Ectodermal cell (in vitro differentiated cells): ENCODE data around the gene SETD1A.

ENCODE experiments used
- H3K27ac ChIP-seq: 2 replicates; pipeline ENCODE4 v1.7.0; 2013; ENCODE audit warnings: mild to moderate bottlenecking, low read depth, low read length; ENCODE audit not compliant: insufficient read depth, poor library complexity, severe bottlenecking
- H3K27me3 ChIP-seq: 2 replicates; pipeline ENCODE4 v1.7.0; 2013; ENCODE audit warnings: mild to moderate bottlenecking, low read length; ENCODE audit not compliant: insufficient read depth, control insufficient read depth, poor library complexity, severe bottlenecking
- H3K36me3 ChIP-seq: one replicate; pipeline ENCODE4 v1.7.0; 2013; ENCODE audit warnings: low read length; ENCODE audit not compliant: control insufficient read depth, insufficient read depth
- H3K4me1 ChIP-seq: one replicate; pipeline ENCODE4 v1.7.0; 2013; ENCODE audit warnings: low read length; ENCODE audit not compliant: control insufficient read depth, insufficient read depth
- H3K4me3 ChIP-seq: 2 replicates; pipeline ENCODE4 v1.7.0; 2013; ENCODE audit warnings: low read depth, low read length, control low read depth; ENCODE audit not compliant: insufficient read depth
- H3K9me3 ChIP-seq: 2 replicates; pipeline ENCODE4 v1.7.0; 2013; ENCODE audit warnings: mild to moderate bottlenecking, low read length, moderate library complexity; ENCODE audit not compliant: control insufficient read depth
- WGBS, 2 experiments: methylation state at CpG; one replicate each; pipeline ENCODE4 v1.1.7; 2013; ENCODE audit warnings: missing lambda C conversion rate in 2 of 2; 5-methylcytosine and 5-hydroxymethylcytosine counted together

SETD1A gene

DNA sequence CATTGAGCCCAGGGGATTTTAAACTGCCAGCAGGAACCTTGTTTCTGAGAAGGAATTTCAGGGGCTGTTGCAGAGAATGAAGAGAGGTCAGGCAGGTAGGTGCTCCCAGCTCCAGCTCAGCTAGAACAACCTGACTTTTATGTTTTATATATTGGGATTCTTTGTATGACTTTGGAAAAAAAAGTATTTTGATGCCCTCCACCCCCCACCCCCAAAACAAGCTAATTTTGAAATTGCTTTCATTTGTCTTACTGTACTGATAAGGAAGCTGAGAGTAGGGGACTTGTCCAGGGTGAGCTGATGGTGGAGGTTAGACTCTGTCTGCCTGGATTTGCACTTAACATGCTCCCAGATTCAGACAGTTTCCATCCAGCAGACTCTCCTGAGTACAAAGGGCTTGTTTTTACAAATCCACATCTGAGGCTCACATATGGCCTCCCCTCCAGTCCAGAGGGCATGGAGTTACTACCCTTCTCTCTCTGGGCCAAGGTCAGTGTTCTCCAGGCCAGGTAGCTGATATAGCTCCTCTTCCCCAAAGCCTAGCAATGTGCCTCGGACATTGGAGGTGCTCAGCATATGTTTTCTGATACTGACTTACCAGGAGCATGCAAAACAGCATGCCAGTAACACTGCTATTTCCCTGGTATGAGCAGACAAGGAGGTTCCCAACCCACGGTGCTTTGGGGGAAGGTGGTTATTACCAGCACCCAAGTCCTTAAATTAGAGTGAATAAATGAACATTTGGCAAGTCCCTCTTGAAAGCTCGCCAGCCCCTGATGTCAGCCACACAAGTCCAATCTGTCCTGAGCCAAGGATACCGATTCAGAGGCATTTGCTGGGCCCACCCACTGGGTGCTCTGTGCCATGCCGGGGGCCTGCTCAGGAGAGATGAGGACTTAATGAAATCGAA is 41.6 kb downstream of the SETD1A start:
- Histone ChIP-seq H3K9me3 (no peaks in the 10 kb centered on the region), H3K27me3 (peaks cover 31% of the 10 kb centered on the region), H3K36me3 (no peaks in the 10 kb centered on the region), H3K4me1 (peaks cover 8% of the 10 kb centered on the region), H3K27ac (no peak overlapping the region), H3K4me3 (no peak overlapping the region)
- 87 to 92% methylated on average over 6 of the region's 6 CpGs for WGBS, 2 experiments

GRCh38 chr16:31000671-31001382 is 43.3 kb downstream of the SETD1A start:
- no peaks in the 10 kb centered on the region for H3K9me3 ChIP-seq
- no peak overlapping the region for H3K27ac ChIP-seq
- peaks cover 8% of the 10 kb centered on the region for H3K4me1 ChIP-seq
- H3K4me3 ChIP-seq: no peak overlapping the region
- no peaks in the 10 kb centered on the region for H3K36me3 ChIP-seq
- H3K27me3 ChIP-seq: peaks cover 30% of the 10 kb centered on the region
- 91 to 93% methylated on average over 19 of the region's 19 CpGs for WGBS, 2 experiments

GRCh38 chr16:31001507-31002249 is 44.1 kb downstream of the SETD1A start:
- Histone ChIP-seq H3K36me3 (no peaks in the 10 kb centered on the region), H3K9me3 (no peaks in the 10 kb centered on the region), H3K27me3 (peaks cover 21% of the 10 kb centered on the region), H3K27ac (no peak overlapping the region), H3K4me3 (no peak overlapping the region), H3K4me1 (peaks cover 3% of the 10 kb centered on the region)
- WGBS, 2 experiments: 80 to 81% methylated on average over 16 of the region's 16 CpGs

DNA sequence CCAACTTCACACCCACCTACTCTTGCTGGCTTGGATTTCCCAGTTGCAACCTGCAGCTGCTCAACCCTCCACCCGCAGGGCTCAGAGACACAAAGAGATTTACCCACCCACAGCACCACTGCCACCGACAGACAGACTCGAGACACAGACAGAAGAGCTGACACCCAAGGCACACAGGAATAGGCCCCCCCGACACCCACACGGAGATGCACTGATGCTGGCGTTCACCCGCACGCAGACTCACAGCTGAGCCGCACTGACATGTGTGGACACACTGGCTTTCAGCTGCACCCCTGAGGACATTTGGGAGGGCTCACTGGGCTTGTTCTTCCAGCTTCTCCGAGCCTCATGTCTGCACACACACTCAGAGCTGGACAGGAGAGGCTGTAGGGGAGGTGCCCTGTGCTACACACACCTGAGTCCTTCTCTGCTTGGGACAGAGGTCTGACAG is 44.7 kb downstream of the SETD1A start:
- Histone ChIP-seq H3K4me1 (no peaks in the 10 kb centered on the region), H3K9me3 (no peaks in the 10 kb centered on the region), H3K36me3 (no peaks in the 10 kb centered on the region), H3K4me3 (no peak overlapping the region), H3K27ac (no peak overlapping the region), H3K27me3 (peaks cover 15% of the 10 kb centered on the region)
- 90% methylated on average over 10 of the region's 10 CpGs for whole genome bisulfite sequencing, 2 experiments

DNA sequence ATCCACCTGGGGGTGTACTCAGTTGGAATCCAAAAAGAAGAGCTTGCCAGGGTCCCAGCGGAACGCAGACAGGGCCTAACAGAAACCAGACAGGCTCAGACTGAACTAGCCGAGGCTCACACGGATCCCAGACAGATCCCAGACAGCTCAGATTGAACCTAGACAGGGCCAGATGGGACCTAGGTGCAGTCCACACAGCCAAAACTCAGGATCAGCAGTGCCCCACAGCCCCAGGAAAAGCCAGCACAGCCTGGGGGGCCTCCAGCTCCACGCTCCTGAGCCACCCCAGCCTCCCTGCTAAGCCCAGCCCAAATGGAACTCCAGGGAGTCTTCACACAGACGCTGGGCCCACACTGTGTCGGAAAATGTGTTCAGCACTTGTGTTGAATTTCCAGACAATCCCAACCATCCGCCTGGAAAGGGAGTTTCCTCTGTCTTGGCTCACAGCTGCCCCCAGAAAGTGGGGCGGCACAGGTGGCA is 45.3 kb downstream of the SETD1A start:
- Histone ChIP-seq H3K4me3 (no peak overlapping the region), H3K9me3 (no peaks in the 10 kb centered on the region), H3K27me3 (peaks cover 9% of the 10 kb centered on the region), H3K27ac (no peak overlapping the region), H3K36me3 (no peaks in the 10 kb centered on the region), H3K4me1 (no peaks in the 10 kb centered on the region)
- 84 to 85% methylated on average over 9 of the region's 9 CpGs for WGBS, 2 experiments

- no peak overlapping the region for H3K4me3 ChIP-seq
- no peaks in the 10 kb centered on the region for H3K4me1 ChIP-seq
- H3K9me3 ChIP-seq: no peaks in the 10 kb centered on the region
- WGBS, 2 experiments: 88 to 89% methylated on average over 6 of the region's 6 CpGs
- H3K36me3 ChIP-seq: no peaks in the 10 kb centered on the region
- H3K27me3 ChIP-seq: peaks cover under 1% of the 10 kb centered on the region
- H3K27ac ChIP-seq: no peak overlapping the region
These were observed 46.2 kb downstream of the SETD1A start for GRCh38 chr16:31003744-31004143.

- no peak overlapping the region for H3K27ac ChIP-seq
- H3K4me3 ChIP-seq: no peak overlapping the region
- WGBS, 2 experiments: 93 to 94% methylated on average over 2 of the region's 2 CpGs
- no peaks in the 10 kb centered on the region for H3K27me3 ChIP-seq
- H3K9me3 ChIP-seq: no peaks in the 10 kb centered on the region
- H3K36me3 ChIP-seq: no peaks in the 10 kb centered on the region
- no peaks in the 10 kb centered on the region for H3K4me1 ChIP-seq
These were observed 47.1 kb downstream of the SETD1A start for GRCh38 chr16:31004658-31005057.

GRCh38 chr16:31005350-31006085 is 48.0 kb downstream of the SETD1A start:
- Histone ChIP-seq H3K9me3 (no peaks in the 10 kb centered on the region), H3K27me3 (no peaks in the 10 kb centered on the region), H3K4me3 (no peak overlapping the region), H3K4me1 (no peaks in the 10 kb centered on the region), H3K27ac (no peak overlapping the region), H3K36me3 (no peaks in the 10 kb centered on the region)
- 85 to 91% methylated on average over 15 to 16 of the region's 16 CpGs for WGBS, 2 experiments

DNA sequence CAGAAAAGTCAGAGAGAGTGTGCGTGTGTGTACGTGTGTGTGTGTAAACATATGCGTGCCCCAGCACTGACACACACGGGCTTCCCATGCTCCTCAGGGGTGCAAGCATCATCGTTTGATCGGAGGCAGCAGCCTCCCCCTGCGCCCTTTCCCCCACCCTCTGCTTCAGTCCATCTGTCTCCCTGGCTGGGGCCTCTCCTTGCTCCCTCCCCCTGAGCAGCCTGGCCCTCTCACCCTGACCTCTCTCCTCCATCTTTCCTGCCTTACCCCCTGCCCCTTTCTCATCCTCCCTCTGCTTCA is 48.5 kb downstream of the SETD1A start:
- Histone ChIP-seq H3K4me3 (no peak overlapping the region), H3K27me3 (peaks cover 3% of the 10 kb centered on the region), H3K4me1 (no peaks in the 10 kb centered on the region), H3K36me3 (no peaks in the 10 kb centered on the region), H3K27ac (no peak overlapping the region), H3K9me3 (no peaks in the 10 kb centered on the region)
- WGBS, 2 experiments: 79 to 82% methylated on average over 7 of the region's 7 CpGs
